BLaER1 (cell line): ENCODE data around the gene CDC6.

ENCODE experiments used
- H3K27ac ChIP-seq: shearing (Covaris generic); formaldehyde crosslinking; 2 replicates; pipeline ENCODE4 v1.8.1; 2022
- H3K27me3 ChIP-seq: shearing (Covaris generic); formaldehyde crosslinking; 2 replicates; pipeline ENCODE4 v1.8.1; 2022
- H3K36me3 ChIP-seq: shearing (Covaris generic); formaldehyde crosslinking; 2 replicates; pipeline ENCODE4 v1.8.1; 2022
- H3K4me1 ChIP-seq: shearing (Covaris generic); formaldehyde crosslinking; 2 replicates; pipeline ENCODE4 v1.8.1; 2022
- H3K4me2 ChIP-seq: shearing (Covaris generic); formaldehyde crosslinking; 2 replicates; pipeline ENCODE4 v1.8.1; 2022
- H3K4me3 ChIP-seq: shearing (Covaris generic); formaldehyde crosslinking; 2 replicates; pipeline ENCODE4 v1.8.1; 2022
- H3K9ac ChIP-seq: shearing (Covaris generic); formaldehyde crosslinking; 2 replicates; pipeline ENCODE4 v1.8.1; 2022
- H3K9me3 ChIP-seq: shearing (Covaris generic); formaldehyde crosslinking; 2 replicates; pipeline ENCODE4 v1.8.1; 2022
- H4K20me1 ChIP-seq: shearing (Covaris generic); formaldehyde crosslinking; 2 replicates; pipeline ENCODE4 v1.8.1; 2022
- Cebpa-rat ChIP-seq: shearing (Covaris generic); IDR thresholded peaks from 2 replicates; pipeline ENCODE4 v1.8.1; 2022

Gene CDC6

DNA sequence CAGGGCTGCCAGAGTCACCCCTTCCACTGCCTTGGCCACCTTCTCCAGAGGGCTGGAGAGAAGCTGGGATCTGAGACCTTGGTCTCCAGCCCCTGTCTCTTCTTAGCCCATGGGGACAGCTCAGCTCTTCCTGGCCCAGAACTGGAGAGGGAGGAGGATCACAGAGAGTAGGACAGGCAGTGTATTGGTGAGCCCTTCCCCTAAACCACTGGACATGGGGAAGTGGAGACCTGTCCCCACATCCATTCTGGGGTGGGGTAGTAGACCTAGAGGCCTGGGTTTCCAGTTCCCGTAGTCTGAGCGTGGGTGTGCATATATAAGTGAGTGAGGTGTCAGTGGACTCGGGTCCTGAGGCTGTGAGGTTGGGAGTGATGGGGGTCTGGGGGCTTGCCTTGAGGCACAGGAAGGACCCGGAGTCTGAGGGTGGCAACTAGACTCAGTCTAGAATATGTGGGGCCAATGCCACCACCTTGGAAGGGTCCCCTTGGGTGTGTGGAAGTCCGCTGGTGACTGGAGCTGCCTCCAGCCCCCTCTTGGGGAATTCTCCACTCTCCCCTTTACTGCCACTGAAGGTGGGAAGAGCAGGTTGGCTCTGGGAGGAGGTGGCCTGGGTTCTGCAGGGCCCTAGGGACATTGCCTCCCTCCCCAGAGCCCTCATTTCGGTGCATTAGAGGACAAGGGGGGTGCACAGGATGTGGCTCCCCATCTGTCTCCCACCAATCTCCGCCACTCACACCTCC lies 56.9 kb downstream of the CDC6 start:
- peaks cover 91% of the 10 kb centered on the region for H3K4me1 ChIP-seq
- peak overlapping the region; percentile 85 for H3K9ac ChIP-seq
- peak overlapping the region; percentile 84 for H3K27ac ChIP-seq
- H3K4me3 ChIP-seq, result peak overlapping the region; percentile 82
- peaks cover 28% of the 10 kb centered on the region for H4K20me1 ChIP-seq
- H3K27me3 ChIP-seq, result no peaks in the 10 kb centered on the region
- H3K9me3 ChIP-seq, result no peaks in the 10 kb centered on the region
- peaks cover 9% of the 10 kb centered on the region for H3K36me3 ChIP-seq
- no peak for TF ChIP-seq Cebpa-rat
- peak overlapping the region; percentile 97 for H3K4me2 ChIP-seq

DNA sequence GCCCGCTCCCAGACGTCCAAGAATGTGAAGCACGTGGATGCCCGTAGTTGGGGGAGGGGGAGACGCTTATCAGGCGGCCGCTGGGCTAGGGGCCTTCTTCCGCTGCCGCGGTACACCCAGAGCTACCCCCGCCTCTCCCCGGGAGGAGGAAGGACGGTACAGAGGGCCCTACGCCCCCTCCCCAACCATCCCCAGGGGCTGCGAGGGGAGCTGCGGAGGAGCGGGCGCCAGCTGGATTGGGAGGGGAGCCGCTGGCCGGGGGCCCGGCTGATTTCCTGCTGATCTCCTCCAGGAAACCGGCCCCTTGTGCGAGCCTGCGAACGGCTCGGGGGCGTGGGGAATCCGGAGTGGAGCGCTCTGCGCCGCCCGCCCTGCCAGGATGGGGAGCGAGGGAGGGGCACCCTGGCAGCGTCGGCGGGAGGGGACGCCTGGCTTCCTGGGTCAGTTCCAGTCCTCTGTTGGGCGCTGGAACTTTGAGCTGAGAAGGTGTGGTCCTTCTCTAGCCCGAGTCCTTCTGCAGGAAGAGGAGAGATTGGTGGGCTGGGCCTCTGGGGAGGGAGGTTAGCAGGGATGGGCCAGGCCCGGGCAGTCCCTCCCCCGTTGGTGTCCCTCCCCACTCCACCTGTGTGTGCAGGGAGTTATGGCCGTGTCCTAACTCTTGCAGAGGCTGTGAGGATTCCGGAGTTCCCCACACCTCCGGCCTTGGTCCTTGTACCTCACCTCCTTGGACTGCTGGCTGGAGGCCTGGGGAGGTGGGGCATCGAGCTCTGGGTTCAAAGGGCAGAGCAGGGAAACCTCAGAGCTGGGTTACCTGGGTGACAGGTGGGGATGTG lies 57.7 kb downstream of the CDC6 start:
- peak overlapping the region; percentile 82 for H3K4me3 ChIP-seq
- no peak for TF ChIP-seq Cebpa-rat
- H4K20me1 ChIP-seq, result peaks cover 35% of the 10 kb centered on the region
- H3K9me3 ChIP-seq, result no peaks in the 10 kb centered on the region
- peak overlapping the region; percentile 85 for H3K9ac ChIP-seq
- H3K27ac ChIP-seq, result peak overlapping the region; percentile 84
- no peaks in the 10 kb centered on the region for H3K27me3 ChIP-seq
- H3K4me1 ChIP-seq, result peaks cover 91% of the 10 kb centered on the region
- H3K36me3 ChIP-seq, result peaks cover 17% of the 10 kb centered on the region
- H3K4me2 ChIP-seq, result peak overlapping the region; percentile 97

- TF ChIP-seq Cebpa-rat, result no peak
- H3K9ac ChIP-seq, result peak overlapping the region; percentile 85
- H3K27ac ChIP-seq, result peak overlapping the region; percentile 84
- H3K4me2 ChIP-seq, result peak overlapping the region; percentile 97
- peaks cover 91% of the 10 kb centered on the region for H3K4me1 ChIP-seq
- peaks cover 39% of the 10 kb centered on the region for H4K20me1 ChIP-seq
- H3K9me3 ChIP-seq, result no peaks in the 10 kb centered on the region
- peaks cover 20% of the 10 kb centered on the region for H3K36me3 ChIP-seq
- H3K4me3 ChIP-seq, result peak overlapping the region; percentile 82
- no peaks in the 10 kb centered on the region for H3K27me3 ChIP-seq
Measured at GRCh38 chr17:40345994-40346764, 58.5 kb downstream of the CDC6 start.

GRCh38 chr17:40346765-40347158 lies 59.1 kb downstream of the CDC6 start:
- Histone ChIP-seq H3K9ac (peak overlapping the region; percentile 85), H3K4me2 (peak overlapping the region; percentile 97), H3K36me3 (peaks cover 20% of the 10 kb centered on the region), H3K9me3 (no peaks in the 10 kb centered on the region), H3K27me3 (no peaks in the 10 kb centered on the region), H4K20me1 (peaks cover 39% of the 10 kb centered on the region), H3K4me1 (peaks cover 95% of the 10 kb centered on the region), H3K27ac (peak overlapping the region; percentile 84), H3K4me3 (no peak overlapping the region; the same call in 1 of the 2 replicates)
- no peak for TF ChIP-seq Cebpa-rat

DNA sequence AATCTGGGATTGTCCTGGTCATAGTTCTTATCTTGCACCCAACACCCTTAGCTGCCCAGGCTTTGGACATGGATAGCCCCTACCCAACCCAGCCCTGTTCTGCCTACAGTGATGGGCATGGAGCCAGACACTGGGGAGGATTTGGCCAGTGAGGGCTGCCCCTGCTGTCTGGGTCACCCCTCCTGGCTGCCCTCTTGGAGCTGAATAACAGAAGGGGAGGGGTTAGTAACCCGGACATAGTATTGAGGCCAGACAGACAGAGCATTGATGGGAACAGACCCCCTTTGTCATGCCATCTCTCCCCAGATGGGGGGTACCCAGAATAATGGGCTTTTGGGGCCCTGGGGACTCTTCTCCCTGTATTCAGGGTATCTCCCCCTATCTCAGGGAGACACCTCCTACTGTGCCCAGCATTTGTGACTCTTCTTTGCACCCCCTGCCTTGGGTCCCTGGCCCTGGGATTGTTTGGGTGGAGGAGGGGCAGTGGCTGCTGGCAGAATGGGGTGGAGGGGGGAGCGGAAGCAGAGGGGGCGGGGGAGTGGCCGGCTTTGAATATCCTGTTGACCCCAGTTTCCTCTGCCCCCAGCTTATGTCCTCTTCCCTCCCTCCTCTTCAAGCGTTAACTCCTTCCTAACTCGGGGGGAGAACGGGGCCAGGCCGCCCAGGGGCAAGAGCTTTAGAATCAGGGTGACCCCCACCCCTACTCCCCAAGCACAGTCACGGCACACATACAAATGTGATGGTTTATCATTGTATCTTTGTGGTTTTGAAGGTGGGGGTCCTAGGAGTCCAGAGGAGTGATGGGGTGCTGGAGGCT lies 59.8 kb downstream of the CDC6 start:
- H3K4me1 ChIP-seq, result peaks cover 100% of the 10 kb centered on the region
- no peaks in the 10 kb centered on the region for H3K9me3 ChIP-seq
- H3K36me3 ChIP-seq, result peaks cover 26% of the 10 kb centered on the region
- H3K27ac ChIP-seq, result peak overlapping the region; percentile 84
- no peaks in the 10 kb centered on the region for H3K27me3 ChIP-seq
- peaks cover 39% of the 10 kb centered on the region for H4K20me1 ChIP-seq
- TF ChIP-seq Cebpa-rat, result no peak
- H3K4me2 ChIP-seq, result peak overlapping the region; percentile 97
- peak overlapping the region; percentile 85 for H3K9ac ChIP-seq
- H3K4me3 ChIP-seq, result peak overlapping the region; percentile 42

- Histone ChIP-seq H3K4me3 (peak overlapping the region; percentile 42), H3K27ac (peak overlapping the region; percentile 74), H3K27me3 (no peaks in the 10 kb centered on the region), H4K20me1 (peaks cover 33% of the 10 kb centered on the region), H3K4me1 (peaks cover 100% of the 10 kb centered on the region), H3K9me3 (no peaks in the 10 kb centered on the region), H3K36me3 (peaks cover 32% of the 10 kb centered on the region), H3K9ac (peak overlapping the region; percentile 85), H3K4me2 (peak overlapping the region; percentile 97)
- no peak for TF ChIP-seq Cebpa-rat
Measured at GRCh38 chr17:40348136-40348504, 60.4 kb downstream of the CDC6 start.

GRCh38 chr17:40348562-40349476 lies 61.1 kb downstream of the CDC6 start:
- H3K4me1 ChIP-seq, result peaks cover 99% of the 10 kb centered on the region
- H3K4me3 ChIP-seq, result peak overlapping the region; percentile 42; the same call in 1 of the 2 replicates
- peaks cover 30% of the 10 kb centered on the region for H4K20me1 ChIP-seq
- H3K9me3 ChIP-seq, result no peaks in the 10 kb centered on the region
- peak overlapping the region; percentile 74 for H3K27ac ChIP-seq
- H3K9ac ChIP-seq, result peak overlapping the region; percentile 85
- peak overlapping the region; percentile 97 for H3K4me2 ChIP-seq
- H3K36me3 ChIP-seq, result peaks cover 37% of the 10 kb centered on the region
- no peak for TF ChIP-seq Cebpa-rat
- H3K27me3 ChIP-seq, result no peaks in the 10 kb centered on the region

- peaks cover 42% of the 10 kb centered on the region for H3K36me3 ChIP-seq
- H3K27ac ChIP-seq, result peak overlapping the region; percentile 74; the same call in 1 of the 2 replicates
- H3K9ac ChIP-seq, result peak overlapping the region; percentile 85; the same call in 1 of the 2 replicates
- H4K20me1 ChIP-seq, result peaks cover 30% of the 10 kb centered on the region
- H3K4me2 ChIP-seq, result peak overlapping the region; percentile 97
- no peaks in the 10 kb centered on the region for H3K27me3 ChIP-seq
- H3K4me3 ChIP-seq, result no peak overlapping the region
- H3K9me3 ChIP-seq, result no peaks in the 10 kb centered on the region
- peaks cover 92% of the 10 kb centered on the region for H3K4me1 ChIP-seq
- TF ChIP-seq Cebpa-rat, result no peak
Measured at GRCh38 chr17:40349477-40349894, 61.8 kb downstream of the CDC6 start.
